Gastroesophageal sphincter (tissue), 4 donors: ENCODE measurements around the gene HSPA1A. TPM values are rescaled to one million over a fixed set of nuclear protein-coding genes. Genes with fewer than 3 reads are reported as not detected.
"Not testable (repeated sequence)": the region's sequence is repeated elsewhere in the genome, so short reads cannot be mapped to it uniquely, and the experiment has no call there.

Experiments
- ATAC-seq: fragments of 150-250 bp; one replicate; pipeline ENCODE4 v1.9.1; 2016; ENCODE audit warnings: mild to moderate bottlenecking, moderate library complexity
- H3K27ac ChIP-seq, 4 donors: fragments of 200-600 bp; sonication (generic) in 3 of 4; 1 replicate in 3 of 4; 2 replicates in 1 of 4; pipeline ENCODE4 v1.5.1; 2016 to 2019
- H3K27me3 ChIP-seq: fragments of 200-600 bp; sonication (generic); one replicate; pipeline ENCODE4 v1.5.1; 2019
- H3K36me3 ChIP-seq, 2 donors: fragments of 200-600 bp; sonication (generic); one replicate each; pipeline ENCODE4 v1.5.1; 2019; ENCODE audit warnings: control low read depth in 1 of 2
- H3K4me1 ChIP-seq, 3 donors: fragments of 200-600 bp; sonication (generic); 1 replicate in 2 of 3; 2 replicates in 1 of 3; pipeline ENCODE4 v1.5.1; 2016 to 2019; ENCODE audit warnings: control low read depth in 2 of 3
- H3K4me3 ChIP-seq, 2 donors: fragments of 200-600 bp; sonication (generic); one replicate each; pipeline ENCODE4 v1.5.1; 2019; ENCODE audit warnings: mild to moderate bottlenecking in 1 of 2, moderate library complexity in 1 of 2
- H3K9me3 ChIP-seq, 3 donors: fragments of 200-600 bp; sonication (generic); one replicate each; pipeline ENCODE4 v1.5.1; 2017 to 2019; ENCODE audit warnings: control low read depth in 2 of 3
- CTCF ChIP-seq, 4 experiments: fragments of 200-600 bp in 2 of 4; fragments of 450-650 bp in 2 of 4; sonication (generic) in 1 of 4; IDR thresholded peaks; one replicate each; pipeline ENCODE4 v1.5.1; 2017 to 2019; ENCODE audit warnings: antibody characterized with exemption in 4 of 4, mild to moderate bottlenecking in 2 of 4, moderate library complexity in 2 of 4
- EP300 ChIP-seq: sonication (generic); formaldehyde crosslinking; IDR thresholded peaks from one replicate; pipeline ENCODE4 v1.6.1; 2017; ENCODE audit warnings: antibody characterized with exemption, mild to moderate bottlenecking
- POLR2A ChIP-seq, 2 donors: fragments of 450-650 bp; IDR thresholded peaks; one replicate each; pipeline ENCODE4 v1.6.1; 2017; ENCODE audit warnings: antibody characterized with exemption in 2 of 2, mild to moderate bottlenecking in 2 of 2, moderate library complexity in 1 of 2
- POLR2AphosphoS5 ChIP-seq: sonication (generic); formaldehyde crosslinking; IDR thresholded peaks from one replicate; pipeline ENCODE4 v1.6.1; 2017; ENCODE audit warnings: antibody characterized with exemption
- WGBS, 2 donors: methylation state at CpG; one replicate each; pipeline ENCODE4 v1.1.5; 2018; ENCODE audit warnings: low coverage in 1 of 2; 5-methylcytosine and 5-hydroxymethylcytosine counted together
- total RNA-seq, 4 donors: library from RNA; depleted of rRNA; stranded (reverse); fragments of >200 nt; gene quantifications; one replicate each; pipeline ENCODE4 v1.1.0, GENCODE V29; 2016

The HSPA1A gene
- total RNA-seq, 4 donors from 2014 or later: 287 to 496 (median 351) TPM

- WGBS, 2 donors: 100% methylated on average over 2 of the region's 2 CpGs; no CpG with 5 or more reads in 1 of the 2 donors
- TF ChIP-seq POLR2A (IDR thresholded peaks at IDR 0.05): no peak
- TF ChIP-seq EP300: no peak
- TF ChIP-seq POLR2AphosphoS5: no peak
- no peak for TF ChIP-seq CTCF (IDR thresholded peaks at IDR 0.05)
Measured at GRCh38 chr6:31850765-31851484, 35.6 kb downstream of the HSPA1A start.

GRCh38 chr6:31851485-31851832 lies 36.1 kb downstream of the HSPA1A start:
- Histone ChIP-seq H3K9me3 (no peaks in the 10 kb centered on the region), H3K4me1 (no peaks in the 10 kb centered on the region), H3K27me3 (no peaks in the 10 kb centered on the region), H3K4me3 (no peak overlapping the region), H3K27ac (no peak overlapping the region), H3K36me3 (no peaks in the 10 kb centered on the region)
- ATAC-seq: no peak
- 59 to 80% methylated on average over 1 to 2 of the region's 2 CpGs for WGBS, 2 donors
- TF ChIP-seq POLR2A (IDR thresholded peaks at IDR 0.05) (no peak), CTCF (IDR thresholded peaks at IDR 0.05) (no peak), EP300 (no peak), POLR2AphosphoS5 (no peak)

More at GRCh38 chr6:31850765-31851484, 35.6 kb downstream of the HSPA1A start:
- Histone ChIP-seq H3K36me3 (no peaks in the 10 kb centered on the region), H3K4me3 (no peak overlapping the region), H3K27ac (no peak overlapping the region), H3K27me3 (no peaks in the 10 kb centered on the region), H3K4me1 (no peaks in the 10 kb centered on the region), H3K9me3 (no peaks in the 10 kb centered on the region)
- ATAC-seq: no peak

GRCh38 chr6:31851980-31852718 lies 36.8 kb downstream of the HSPA1A start:
- not testable (repeated sequence) for H3K27me3 ChIP-seq, H3K36me3 ChIP-seq, H3K27ac ChIP-seq, H3K4me1 ChIP-seq, H3K4me3 ChIP-seq, H3K9me3 ChIP-seq, ATAC-seq
- WGBS, 2 donors: 92% methylated on average over 2 of the region's 35 CpGs; no CpG with 5 or more reads in 1 of the 2 donors

- not testable (repeated sequence) for ATAC-seq, H3K27ac ChIP-seq
Measured at GRCh38 chr6:31857774-31858173, 42.4 kb downstream of the HSPA1A start.

GRCh38 chr6:31858707-31859106 lies 43.4 kb downstream of the HSPA1A start:
- WGBS, 2 donors: 82 to 86% methylated on average over 5 to 8 of the region's 8 CpGs
- H3K4me3 ChIP-seq: no peak overlapping the region
- H3K36me3 ChIP-seq: peaks cover 0 to 48% of the 10 kb centered on the region in 2 donors
- ATAC-seq: no peak
- TF ChIP-seq POLR2A (IDR thresholded peaks at IDR 0.05) (no peak), POLR2AphosphoS5 (no peak), CTCF (IDR thresholded peaks at IDR 0.05) (no peak), EP300 (no peak)
- H3K9me3 ChIP-seq: no peaks in the 10 kb centered on the region
- H3K27me3 ChIP-seq: no peaks in the 10 kb centered on the region
- no peak overlapping the region for H3K27ac ChIP-seq
- peaks cover 0 to 23% (median 6%) of the 10 kb centered on the region in 3 donors for H3K4me1 ChIP-seq

More at GRCh38 chr6:31857774-31858173, 42.4 kb downstream of the HSPA1A start:
- not testable (repeated sequence) for H3K27me3 ChIP-seq, H3K4me3 ChIP-seq, H3K9me3 ChIP-seq
- peaks cover 0 to 48% of the 10 kb centered on the region in 2 donors for H3K36me3 ChIP-seq
- WGBS, 2 donors: 81 to 88% methylated on average over 6 to 8 of the region's 8 CpGs
- peaks cover 0 to 16% (median 6%) of the 10 kb centered on the region in 3 donors for H3K4me1 ChIP-seq

- ATAC-seq: no peak
- TF ChIP-seq EP300 (no peak), CTCF (IDR thresholded peaks at IDR 0.05) (no peak), POLR2AphosphoS5 (no peak), POLR2A (IDR thresholded peaks at IDR 0.05) (no peak)
- 65 to 83% methylated on average over 2 to 4 of the region's 11 CpGs for WGBS, 2 donors
- Histone ChIP-seq H3K4me1 (peaks cover 0 to 33% (median 6%) of the 10 kb centered on the region in 3 donors), H3K4me3 (no peak overlapping the region), H3K36me3 (peaks cover 0 to 48% of the 10 kb centered on the region in 2 donors), H3K27me3 (no peaks in the 10 kb centered on the region), H3K9me3 (no peaks in the 10 kb centered on the region), H3K27ac (no peak overlapping the region)
Measured at GRCh38 chr6:31859923-31860322, 44.6 kb downstream of the HSPA1A start.
